H7 (cell line): ENCODE data around the gene E2F8. TPM values are rescaled to one million over a fixed set of nuclear protein-coding genes. Genes with fewer than 3 reads are reported as not detected.

Experiments
- DNase-seq: peaks from one replicate; pipeline ENCODE4 v3.0.0; 2012
- H3K27me3 ChIP-seq: 2 replicates; pipeline ENCODE4 v1.6.0; 2011; ENCODE audit warnings: mild to moderate bottlenecking, low read length; ENCODE audit not compliant: control insufficient read depth, insufficient read depth
- H3K36me3 ChIP-seq: replicated peaks from 2 replicates; pipeline ENCODE4 v1.5.1; 2011; ENCODE audit warnings: low read length; ENCODE audit not compliant: control insufficient read depth, insufficient read depth
- H3K4me3 ChIP-seq: 2 replicates; pipeline ENCODE4 v1.5.1; 2011; ENCODE audit warnings: low read depth, mild to moderate bottlenecking, control low read depth, low read length, moderate library complexity; ENCODE audit not compliant: insufficient read depth
- total RNA-seq: library from RNA; depleted of rRNA; stranded (reverse); fragments of >200 nt; shearing (Covaris generic); gene quantifications from 2 replicates; pipeline ENCODE4 v1.2.3, GENCODE V29; 2014; rRNA removed

E2F8 gene
- total RNA-seq, 1 experiment from 2014 or later = 5.6 TPM

GRCh38 chr11:19194620-19195308 lies 46.0 kb downstream of the E2F8 start:
- H3K4me3 ChIP-seq = no peak overlapping the region
- H3K36me3 ChIP-seq = no peaks in the 10 kb centered on the region
- no peaks in the 10 kb centered on the region for H3K27me3 ChIP-seq
- DNase-seq = no peak

DNA sequence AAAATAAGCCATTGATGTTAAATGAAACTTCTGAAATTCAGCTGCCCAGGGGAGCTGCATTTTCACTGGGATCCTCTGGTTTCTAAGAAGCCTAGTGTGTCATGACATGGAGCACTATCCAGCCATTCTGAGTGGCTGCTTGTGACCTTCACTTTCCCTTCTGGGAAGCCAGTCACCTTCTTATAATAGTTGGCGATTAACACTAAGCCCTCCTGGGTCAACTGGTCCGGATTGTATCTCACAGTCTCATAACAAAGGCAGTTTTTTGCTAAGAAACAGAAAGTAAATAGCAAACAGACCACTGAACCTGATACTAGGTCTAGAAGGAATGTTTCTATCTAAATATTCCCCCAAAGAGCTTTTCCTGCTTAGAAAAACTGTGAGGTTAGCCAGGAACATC lies 46.8 kb downstream of the E2F8 start:
- Histone ChIP-seq H3K27me3 (no peaks in the 10 kb centered on the region), H3K4me3 (no peak overlapping the region), H3K36me3 (no peaks in the 10 kb centered on the region)
- DNase-seq = no peak

DNA sequence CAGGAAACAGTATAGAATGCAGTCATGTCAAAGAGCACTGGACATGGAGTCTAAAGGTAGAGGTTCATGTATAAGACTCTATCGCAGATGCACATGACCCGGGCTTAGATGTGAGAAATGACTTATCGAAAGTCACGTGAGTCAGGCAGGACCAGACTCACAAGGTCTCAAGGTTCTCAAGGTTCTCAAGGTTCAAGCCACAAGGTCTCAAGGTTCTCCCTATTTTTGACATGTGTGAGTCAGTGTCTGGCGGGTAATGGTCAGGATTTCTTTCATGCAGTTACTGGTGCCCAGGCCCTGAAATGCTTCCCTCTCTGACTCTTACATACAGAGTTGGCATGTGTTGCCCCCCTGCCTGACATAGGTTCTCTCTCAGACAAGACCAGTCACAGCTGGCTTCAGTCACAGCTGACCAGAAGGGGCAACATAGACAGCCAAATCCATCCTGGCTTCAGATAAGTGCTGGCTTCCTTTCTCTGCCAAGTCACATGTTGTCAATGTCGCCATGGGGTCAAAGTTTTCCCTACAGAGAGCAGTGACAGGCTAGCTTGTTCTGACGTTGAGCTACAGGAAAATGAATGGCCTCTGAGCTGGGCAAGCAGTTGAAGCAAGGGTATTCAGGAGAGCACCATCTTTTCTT lies 49.1 kb downstream of the E2F8 start:
- Histone ChIP-seq H3K36me3 (no peaks in the 10 kb centered on the region), H3K4me3 (no peak overlapping the region), H3K27me3 (no peaks in the 10 kb centered on the region)
- DNase-seq = no peak

- Histone ChIP-seq H3K4me3 (no peak overlapping the region), H3K36me3 (no peaks in the 10 kb centered on the region), H3K27me3 (no peaks in the 10 kb centered on the region)
- DNase-seq = no peak
Measured at GRCh38 chr11:19187833-19188258, 52.9 kb downstream of the E2F8 start.

GRCh38 chr11:19187114-19187832 lies 53.5 kb downstream of the E2F8 start:
- DNase-seq = no peak
- H3K27me3 ChIP-seq = no peaks in the 10 kb centered on the region
- H3K4me3 ChIP-seq = no peak overlapping the region
- H3K36me3 ChIP-seq = no peaks in the 10 kb centered on the region

DNA sequence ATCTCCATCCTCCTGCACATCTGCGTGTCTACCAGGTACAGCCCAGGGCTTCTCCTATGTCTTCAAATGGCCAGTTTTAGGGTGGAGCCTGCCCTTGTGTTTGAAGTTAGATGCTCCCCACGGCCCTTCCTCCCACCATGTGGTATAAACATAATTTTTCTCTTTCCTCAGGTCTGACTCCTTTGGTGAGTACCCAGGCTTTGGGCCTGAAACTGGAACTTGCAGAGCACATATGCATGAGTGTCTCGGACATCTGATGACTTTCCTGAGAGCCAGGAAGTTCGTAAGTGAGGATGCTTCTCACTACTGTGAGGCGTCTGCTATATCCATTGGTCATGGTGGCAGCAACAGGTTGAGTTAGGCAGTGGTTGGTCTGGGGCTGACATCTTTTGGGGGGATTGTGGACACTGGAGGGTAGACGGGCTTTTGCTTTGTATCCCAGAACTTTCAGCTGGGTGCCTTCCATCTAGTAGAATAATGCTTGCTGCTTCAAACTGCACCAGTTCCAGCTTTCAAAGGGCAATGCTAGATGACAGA lies 55.2 kb downstream of the E2F8 start:
- DNase-seq = no peak
- no peaks in the 10 kb centered on the region for H3K36me3 ChIP-seq
- H3K27me3 ChIP-seq = no peaks in the 10 kb centered on the region
- H3K4me3 ChIP-seq = no peak overlapping the region

- DNase-seq = no peak
- H3K36me3 ChIP-seq = no peaks in the 10 kb centered on the region
- no peaks in the 10 kb centered on the region for H3K27me3 ChIP-seq
- H3K4me3 ChIP-seq = no peak overlapping the region
Measured at GRCh38 chr11:19185036-19185435, 55.7 kb downstream of the E2F8 start.

DNA sequence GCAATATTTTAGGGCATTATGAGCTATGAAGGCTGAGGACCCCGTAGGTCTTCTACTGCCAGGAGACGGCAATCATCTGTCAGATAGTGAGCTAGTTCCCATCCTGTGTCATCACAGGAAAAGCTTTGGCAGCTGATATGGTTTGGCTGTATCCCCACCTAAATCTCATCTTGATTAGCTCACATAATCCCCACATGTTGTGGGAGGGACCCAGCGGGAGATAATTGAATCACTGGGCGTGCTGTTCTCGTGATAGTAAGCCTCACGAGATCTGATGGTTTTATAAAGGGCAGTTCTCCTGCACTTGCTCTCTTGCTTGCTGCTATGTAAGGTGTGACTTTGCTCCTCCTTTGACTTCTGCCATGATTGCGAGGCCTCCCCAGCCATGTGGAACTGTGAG lies 57.1 kb downstream of the E2F8 start:
- no peaks in the 10 kb centered on the region for H3K36me3 ChIP-seq

GRCh38 chr11:19181531-19182261 lies 59.0 kb downstream of the E2F8 start:
- DNase-seq = no peak
- Histone ChIP-seq H3K27me3 (no peaks in the 10 kb centered on the region), H3K36me3 (no peaks in the 10 kb centered on the region), H3K4me3 (no peak overlapping the region)

More for the DNA sequence above, 57.1 kb downstream of the E2F8 start:
- H3K4me3 ChIP-seq = no peak overlapping the region
- no peak for DNase-seq
- no peaks in the 10 kb centered on the region for H3K27me3 ChIP-seq

GRCh38 chr11:19176629-19177186 lies 64.0 kb downstream of the E2F8 start:
- H3K4me3 ChIP-seq = no peak overlapping the region
- no peaks in the 10 kb centered on the region for H3K27me3 ChIP-seq
- DNase-seq = no peak
- peaks cover 6% of the 10 kb centered on the region; the same call in 1 of the 2 replicates for H3K36me3 ChIP-seq

Other genes starting within 250 kb of the E2F8 start
- gene MRGPRX2, start 180.2 kb downstream of the E2F8 start, total RNA-seq = not detected in 2 replicates
- gene ZDHHC13, start 123.8 kb downstream of the E2F8 start, total RNA-seq = 18.3 and 19.1 TPM in 2 replicates
- gene CSRP3, start 39.0 kb downstream of the E2F8 start, total RNA-seq = not detected in 2 replicates